KG1 (cell line): ENCODE data around the gene TWSG1.

ENCODE experiments used
- DNase-seq: peaks from one replicate; lab custom pipeline; 2025; lab: John Stamatoyannopoulos, UW

TWSG1 gene

DNA sequence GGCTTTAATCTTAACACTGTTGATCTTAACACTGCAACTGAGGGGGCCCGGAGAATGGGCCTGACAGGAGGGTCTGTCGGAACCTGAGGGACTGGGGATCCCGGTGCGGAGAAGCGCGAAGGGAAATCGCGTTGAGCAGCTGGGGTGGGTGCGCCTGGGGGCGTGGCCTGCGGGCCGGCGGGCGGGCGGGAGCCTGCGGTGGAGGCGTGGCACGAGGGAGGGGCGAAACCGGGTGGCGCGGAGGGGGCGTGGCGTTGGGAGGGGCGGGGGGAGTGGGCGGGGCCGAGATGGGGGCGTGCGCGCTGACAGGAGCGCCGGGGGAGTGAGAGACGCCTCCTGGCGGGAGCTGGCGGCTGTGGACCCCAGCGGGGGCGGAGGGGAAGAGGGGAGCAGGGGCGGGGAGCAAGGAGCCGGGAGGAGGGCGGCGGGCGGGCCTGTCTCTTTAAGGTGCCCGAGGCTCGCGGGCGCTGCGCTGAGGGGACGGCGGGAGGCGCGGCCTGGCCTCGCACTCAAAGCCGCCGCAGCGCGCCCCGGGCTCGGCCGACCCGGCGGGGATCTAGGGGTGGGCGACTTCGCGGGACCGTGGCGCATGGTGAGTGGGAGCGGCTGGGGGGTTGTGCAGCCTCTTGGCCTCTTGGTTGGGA, at the start of gene TWSG1:
Gene TWSG1, plus strand, starts transcription at position 445 of the 644 bp plus-strand sequence. CDS start 2,457 bp downstream, outside the sequence.
- peak; percentile 89 for DNase-seq

DNA sequence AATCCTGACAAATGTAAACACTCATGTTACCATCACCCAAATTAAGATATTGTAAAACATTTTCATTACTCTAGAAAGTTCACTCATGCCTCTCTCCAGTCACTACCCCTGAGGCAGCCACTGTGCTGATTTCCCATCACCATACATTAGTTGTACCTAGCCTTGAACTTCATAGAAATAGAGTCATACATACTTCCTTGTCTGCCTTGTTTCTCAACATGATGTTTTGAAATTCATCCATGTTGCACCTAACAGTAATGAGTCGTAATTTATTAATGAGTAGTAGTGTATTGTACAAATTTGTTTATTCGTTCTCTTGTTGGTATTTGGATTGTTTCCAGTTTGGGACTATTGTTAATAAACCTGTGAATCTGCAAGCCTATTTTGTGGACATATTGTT, 49.0 kb upstream of the TWSG1 start:
- DNase-seq: no peak

DNA sequence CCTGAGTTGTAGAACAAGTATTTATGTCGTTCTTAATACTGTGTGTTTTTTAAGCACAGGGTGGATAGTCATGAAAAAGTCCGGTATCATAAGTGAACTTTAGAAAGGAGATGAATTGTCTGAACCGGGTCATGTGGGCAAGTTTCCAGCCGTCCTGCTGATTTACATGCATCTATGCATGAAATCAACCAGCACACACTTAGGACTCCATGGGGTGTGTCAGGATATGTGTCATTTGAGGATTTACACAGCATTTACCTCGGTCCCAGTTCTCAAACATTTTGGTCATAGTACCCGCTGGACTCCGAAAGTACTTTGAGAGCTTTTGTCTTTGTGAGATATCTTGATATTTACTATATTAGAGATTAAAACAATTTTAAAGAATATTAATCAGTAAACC, 47.5 kb upstream of the TWSG1 start:
- DNase-seq: no peak

GRCh38 chr18:9289698-9290097, 44.9 kb upstream of the TWSG1 start:
- no peak for DNase-seq

DNA sequence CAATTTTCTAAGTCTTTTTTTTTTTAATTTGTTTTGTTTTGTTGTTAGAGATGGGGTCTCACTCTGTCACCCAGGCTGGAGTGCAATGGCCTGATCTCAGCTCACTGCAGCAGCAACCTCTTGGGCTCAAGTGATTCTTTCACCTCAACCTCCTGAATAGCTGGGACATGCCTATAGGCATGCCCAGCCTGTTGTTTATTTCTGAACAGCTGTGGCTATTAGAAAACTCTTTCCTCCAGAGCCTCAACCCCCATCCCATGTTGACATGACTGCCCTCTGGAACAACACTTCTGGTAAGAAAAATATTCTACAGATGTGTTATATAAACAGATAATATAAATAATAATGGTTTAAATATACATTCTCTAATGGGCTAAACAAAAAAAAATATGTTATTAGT, 44.4 kb upstream of the TWSG1 start:
- no peak for DNase-seq

DNA sequence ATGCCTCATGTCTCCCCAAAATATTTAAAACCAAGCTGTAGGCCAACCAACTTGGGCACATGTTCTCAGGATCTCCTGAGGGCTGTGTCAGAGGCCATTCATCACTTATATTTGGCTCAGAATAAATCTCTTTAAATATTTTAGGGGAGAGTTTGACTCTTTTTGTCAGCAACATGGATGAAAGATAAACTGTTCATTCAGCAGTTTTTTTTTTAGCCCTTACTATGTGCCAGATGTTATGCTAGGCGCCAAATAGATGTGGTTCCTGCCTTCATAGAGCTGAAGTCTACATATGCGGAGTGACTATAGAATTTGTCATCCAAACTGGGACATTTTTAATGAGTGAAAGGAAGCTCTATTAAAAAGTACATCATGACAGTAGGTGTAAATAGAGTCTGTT, 42.5 kb upstream of the TWSG1 start:
- DNase-seq: no peak

- no peak for DNase-seq
Measured at GRCh38 chr18:9293948-9294347, 40.6 kb upstream of the TWSG1 start.

GRCh38 chr18:9296233-9297006, 38.2 kb upstream of the TWSG1 start:
- DNase-seq: no peak

- no peak for DNase-seq
Measured at GRCh38 chr18:9297007-9297393, 37.6 kb upstream of the TWSG1 start.

- no peak for DNase-seq
Measured at GRCh38 chr18:9304388-9305070, 30.0 kb upstream of the TWSG1 start.

DNA sequence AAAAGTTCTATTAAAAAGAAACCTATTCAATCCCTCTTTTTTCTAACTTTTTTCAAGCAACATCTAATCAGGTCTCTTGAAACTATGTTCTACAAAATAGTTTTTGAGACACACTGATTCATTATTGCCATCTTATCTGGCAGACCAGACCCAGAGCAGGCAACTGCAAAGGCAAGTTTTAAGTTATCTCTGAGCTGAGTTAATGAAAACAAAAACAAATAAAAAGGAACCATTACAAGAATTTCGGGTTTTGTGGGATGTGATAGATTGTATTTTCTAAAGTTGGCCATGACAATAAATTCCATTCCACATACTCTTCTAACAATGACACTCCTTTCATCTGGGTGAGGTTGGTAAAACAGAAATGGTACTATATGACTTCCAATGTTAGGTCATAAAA, 15.2 kb upstream of the TWSG1 start:
- DNase-seq: no peak

DNA sequence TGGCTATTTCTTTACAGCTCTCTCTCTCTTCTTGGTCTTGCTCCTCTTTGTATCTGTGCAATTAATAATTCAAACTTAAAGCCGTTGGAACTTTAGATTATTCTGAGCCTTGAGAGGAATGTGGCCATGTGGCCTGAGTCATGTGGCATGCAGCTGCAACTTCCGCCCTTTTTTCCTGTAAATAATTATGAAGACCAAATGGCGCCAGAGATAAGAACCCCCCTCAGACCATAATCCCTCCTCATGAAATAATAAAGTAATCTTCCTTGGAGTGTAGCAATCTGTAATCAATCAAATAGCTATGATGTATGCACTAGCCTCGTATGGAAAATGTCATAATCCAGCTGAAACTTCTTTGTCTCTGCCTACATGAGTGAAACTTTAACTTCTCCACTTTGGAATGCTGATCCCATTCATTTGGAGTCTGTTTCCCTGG, 13.5 kb upstream of the TWSG1 start:
- DNase-seq: no peak

GRCh38 chr18:9321736-9322135, 12.8 kb upstream of the TWSG1 start:
- no peak for DNase-seq

DNA sequence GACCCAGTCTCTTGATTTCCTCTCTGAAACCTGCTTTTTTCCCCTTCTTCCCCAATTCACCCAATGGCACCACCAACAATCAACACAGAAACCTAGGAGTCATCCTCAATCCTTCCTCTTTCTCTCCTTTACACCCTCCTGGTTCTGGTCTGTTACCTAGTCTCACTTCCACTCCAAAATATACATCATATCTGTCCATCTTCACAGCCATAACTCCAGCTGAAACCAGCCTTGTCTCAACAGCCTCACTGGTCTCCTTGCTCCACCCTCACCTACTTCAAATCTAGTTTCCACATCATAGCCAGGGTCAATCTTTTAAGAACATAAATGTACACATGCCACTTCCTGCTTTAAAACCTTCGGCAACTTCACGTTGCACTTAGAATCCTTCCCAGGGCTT, 11.8 kb upstream of the TWSG1 start:
- DNase-seq: no peak

DNA sequence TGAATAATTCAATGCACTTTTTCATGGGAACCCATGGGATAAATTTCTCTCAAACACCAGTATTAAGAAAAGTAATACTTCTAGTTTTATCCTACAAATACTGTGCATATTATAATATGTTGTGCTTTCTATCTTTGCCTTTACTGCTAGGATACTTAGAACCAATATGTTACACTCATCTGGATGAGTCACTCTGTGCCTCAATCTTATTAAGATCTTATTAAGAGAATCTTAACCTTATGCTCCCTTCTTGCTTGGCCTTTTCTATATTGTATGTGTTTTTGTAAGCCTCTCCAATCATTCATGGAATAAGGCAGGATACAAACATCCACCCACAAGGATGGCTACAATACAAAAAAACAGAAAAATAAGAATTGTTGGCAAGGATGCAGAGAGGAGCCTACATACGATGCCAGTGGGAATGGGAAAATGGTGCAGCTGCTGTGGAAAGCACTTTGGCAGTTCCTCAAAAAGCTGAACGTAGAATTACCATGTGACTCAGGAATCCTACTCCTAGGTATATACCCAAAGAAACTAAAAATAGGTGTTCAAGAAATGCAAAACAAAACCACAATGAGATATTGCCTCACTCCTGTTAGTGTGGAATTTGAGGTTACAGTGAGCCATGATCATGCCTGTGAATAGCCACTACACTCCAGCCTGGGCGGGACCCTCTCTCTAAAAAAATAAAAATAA, 10.7 kb upstream of the TWSG1 start:
- no peak for DNase-seq

DNA sequence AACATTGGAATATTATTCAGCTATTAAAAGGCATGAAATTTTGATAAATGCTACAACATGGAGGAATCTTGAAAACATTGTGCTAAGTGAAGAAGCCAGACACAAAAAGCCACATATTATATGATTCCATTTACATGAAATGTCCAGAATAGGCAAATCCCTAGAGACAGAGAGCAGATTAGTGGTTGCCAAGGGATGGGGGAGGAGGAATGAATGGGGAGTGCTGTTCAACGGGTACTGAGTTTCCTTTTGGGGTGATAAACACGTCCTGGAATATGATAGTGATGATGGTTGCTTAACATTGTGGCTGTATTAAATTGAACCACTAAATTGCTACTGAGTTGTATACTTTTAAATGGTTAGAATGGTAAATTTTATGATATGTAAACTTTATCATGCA, 8.9 kb upstream of the TWSG1 start:
- DNase-seq: no peak

GRCh38 chr18:9328776-9329175, 5.8 kb upstream of the TWSG1 start:
- DNase-seq: no peak

- no peak for DNase-seq
Measured at GRCh38 chr18:9329471-9329870, 5.1 kb upstream of the TWSG1 start.

DNA sequence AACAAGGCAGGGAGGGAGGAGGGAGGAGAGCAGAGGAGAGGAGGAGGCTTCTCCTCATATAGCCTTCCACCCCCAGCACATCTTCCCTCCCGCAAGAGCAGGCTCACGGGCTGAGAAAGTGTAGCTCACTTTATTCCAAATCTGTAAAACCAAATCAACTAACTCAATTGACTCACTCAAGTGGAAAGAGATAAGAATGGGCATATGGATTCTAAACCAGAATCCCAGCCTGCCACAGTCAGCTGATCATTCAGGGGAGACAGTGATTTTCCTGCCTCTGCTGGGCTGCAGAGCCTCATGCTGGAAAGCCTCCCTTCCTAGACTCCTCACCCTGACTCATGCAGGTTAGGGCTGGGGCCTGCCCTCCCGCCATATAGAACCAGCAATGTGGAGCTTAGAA, 4.2 kb upstream of the TWSG1 start:
- DNase-seq: no peak

- no peak for DNase-seq
Measured at GRCh38 chr18:9333441-9334328, 888 bp upstream of the TWSG1 start.

GRCh38 chr18:9334973-9335696, 562 bp downstream of the TWSG1 start:
- peak; percentile 62 for DNase-seq
